Muscle of leg (tissue), 11 donors: Measurements from ENCODE around the gene MLEC. TPM values are rescaled to one million over a fixed set of nuclear protein-coding genes. Genes with fewer than 3 reads are reported as not detected.

Source experiments
- DNase-seq: peaks from one replicate; pipeline ENCODE4 v3.0.0; 2013
- H3K27ac ChIP-seq: one replicate; pipeline ENCODE4 v1.5.1; 2013; ENCODE audit warnings: mild to moderate bottlenecking, low read length, control low read depth
- H3K27me3 ChIP-seq: one replicate; pipeline ENCODE4 v1.6.1; 2013; ENCODE audit warnings: low read length; ENCODE audit not compliant: control insufficient read depth, insufficient read depth
- H3K36me3 ChIP-seq: one replicate; pipeline ENCODE4 v1.6.1; 2013; ENCODE audit warnings: low read length; ENCODE audit not compliant: control insufficient read depth, insufficient read depth
- H3K4me1 ChIP-seq: one replicate; pipeline ENCODE4 v1.6.1; 2013; ENCODE audit warnings: low read length; ENCODE audit not compliant: control insufficient read depth, insufficient read depth
- H3K4me3 ChIP-seq: one replicate; pipeline ENCODE4 v1.5.1; 2013; ENCODE audit warnings: low read length, control low read depth
- H3K9me3 ChIP-seq: replicated peaks from 2 replicates; pipeline ENCODE4 v1.6.1; 2013; ENCODE audit warnings: low read depth, low read length; ENCODE audit not compliant: control insufficient read depth
- WGBS: methylation state at CpG from one replicate; pipeline ENCODE4 v1.1.5; 2013; ENCODE audit warnings: missing lambda C conversion rate; ENCODE audit not compliant: insufficient coverage; 5-methylcytosine and 5-hydroxymethylcytosine counted together
- polyA plus RNA-seq, 8 donors: library from polyadenylated mRNA; unstranded; fragments of 120-200 nt; gene quantifications; one replicate each; pipeline versions ENCODE4 v1.2.1 to v1.2.3, GENCODE V29; 2013; ENCODE audit warnings: inconsistent platforms in 1 of 8, low replicate concordance in 1 of 8; ENCODE audit not compliant: insufficient read length in 8 of 8, insufficient read depth in 1 of 8
- total RNA-seq: library from RNA; stranded (reverse); fragments of 120-200 nt; gene quantifications from one replicate; pipeline ENCODE4 v1.2.4, GENCODE V29; 2013

MLEC gene
- total and polyA plus RNA-seq, 9 donors: 60.5 to 98.4 (median 78.2) TPM

DNA sequence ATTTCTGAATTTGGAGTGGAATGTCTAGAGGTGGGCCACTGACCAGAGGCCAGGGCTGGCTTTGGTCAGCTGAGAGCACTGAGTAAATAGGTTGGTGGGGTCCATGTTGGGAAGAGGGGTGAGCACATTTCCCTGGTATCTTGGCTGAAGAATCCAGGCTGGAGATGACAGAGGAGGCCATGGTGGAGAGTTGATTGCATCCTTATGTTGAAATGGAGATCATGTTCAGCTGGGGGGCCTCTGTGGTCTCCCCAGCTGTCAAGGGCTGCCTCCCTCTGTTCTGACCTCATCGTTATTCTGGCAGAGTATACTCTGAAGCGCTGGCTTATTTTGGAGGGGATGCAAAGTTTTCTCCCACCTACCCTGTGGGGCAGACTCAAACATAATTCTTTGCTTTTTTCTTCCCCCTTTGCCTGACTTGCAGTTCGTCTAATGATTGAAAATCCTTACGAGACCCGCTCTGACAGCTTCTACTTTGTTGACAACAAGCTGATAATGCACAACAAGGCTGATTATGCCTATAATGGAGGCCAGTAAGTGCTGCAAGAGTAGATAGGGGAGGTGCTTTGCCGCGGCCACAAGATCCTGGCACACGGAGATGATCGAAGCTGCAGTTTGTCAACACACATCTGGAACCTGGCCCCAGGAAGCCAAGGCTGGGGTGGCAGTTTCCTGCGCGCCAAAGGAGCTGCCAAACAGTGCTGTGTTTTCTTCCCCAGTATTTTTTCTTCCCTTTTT is 32.7 kb downstream of the MLEC start:
- H3K36me3 ChIP-seq: peaks cover 78% of the 10 kb centered on the region
- H3K4me1 ChIP-seq: peaks cover under 1% of the 10 kb centered on the region
- DNase-seq: no peak
- H3K27me3 ChIP-seq: no peaks in the 10 kb centered on the region
- H3K27ac ChIP-seq: no peak overlapping the region
- H3K4me3 ChIP-seq: no peak overlapping the region
- H3K9me3 ChIP-seq: no peaks in the 10 kb centered on the region
- 96% methylated on average over 7 of the region's 11 CpGs for WGBS

DNA sequence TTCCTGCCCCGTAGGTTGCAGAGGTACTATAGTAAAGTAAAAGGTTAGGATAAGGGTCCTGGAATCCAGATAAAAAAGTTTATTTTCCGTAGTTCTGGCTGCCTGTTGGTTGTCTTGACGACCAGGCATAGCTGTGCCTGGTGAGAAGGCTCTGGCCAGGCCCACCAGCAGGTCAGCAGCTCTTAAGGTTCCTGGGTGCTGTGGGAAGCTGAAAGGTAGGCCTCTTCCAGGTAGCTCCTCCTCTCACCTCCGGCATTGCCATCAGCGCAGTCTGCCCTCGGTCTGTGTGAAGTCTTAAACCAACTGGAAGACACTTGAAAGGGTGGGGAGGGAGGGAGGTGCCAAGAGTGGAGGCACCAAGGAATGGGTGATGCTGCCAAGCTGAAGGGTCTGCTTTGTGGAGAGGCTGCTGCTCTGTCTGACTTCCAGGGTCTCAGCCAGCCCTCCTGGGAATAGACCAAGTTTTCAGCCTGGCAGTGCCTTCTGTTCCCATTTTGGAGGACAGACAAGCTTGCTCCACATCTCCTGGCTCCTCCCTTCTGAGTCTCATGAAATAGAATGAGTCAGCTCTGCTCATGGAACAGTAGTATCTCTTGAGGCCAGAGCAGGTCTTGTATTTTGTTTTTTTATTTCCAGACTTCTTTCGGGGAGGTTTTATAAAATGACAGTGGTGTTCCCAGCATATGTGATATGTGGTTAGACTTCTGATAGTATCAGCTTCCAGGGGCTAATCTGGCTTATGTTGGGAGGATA is 33.5 kb downstream of the MLEC start:
- H3K27ac ChIP-seq: no peak overlapping the region
- peaks cover 8% of the 10 kb centered on the region for H3K4me1 ChIP-seq
- no peaks in the 10 kb centered on the region for H3K27me3 ChIP-seq
- no peaks in the 10 kb centered on the region for H3K9me3 ChIP-seq
- peaks cover 71% of the 10 kb centered on the region for H3K36me3 ChIP-seq
- 86% methylated on average over 4 of the region's 7 CpGs for WGBS
- no peak for DNase-seq
- no peak overlapping the region for H3K4me3 ChIP-seq

DNA sequence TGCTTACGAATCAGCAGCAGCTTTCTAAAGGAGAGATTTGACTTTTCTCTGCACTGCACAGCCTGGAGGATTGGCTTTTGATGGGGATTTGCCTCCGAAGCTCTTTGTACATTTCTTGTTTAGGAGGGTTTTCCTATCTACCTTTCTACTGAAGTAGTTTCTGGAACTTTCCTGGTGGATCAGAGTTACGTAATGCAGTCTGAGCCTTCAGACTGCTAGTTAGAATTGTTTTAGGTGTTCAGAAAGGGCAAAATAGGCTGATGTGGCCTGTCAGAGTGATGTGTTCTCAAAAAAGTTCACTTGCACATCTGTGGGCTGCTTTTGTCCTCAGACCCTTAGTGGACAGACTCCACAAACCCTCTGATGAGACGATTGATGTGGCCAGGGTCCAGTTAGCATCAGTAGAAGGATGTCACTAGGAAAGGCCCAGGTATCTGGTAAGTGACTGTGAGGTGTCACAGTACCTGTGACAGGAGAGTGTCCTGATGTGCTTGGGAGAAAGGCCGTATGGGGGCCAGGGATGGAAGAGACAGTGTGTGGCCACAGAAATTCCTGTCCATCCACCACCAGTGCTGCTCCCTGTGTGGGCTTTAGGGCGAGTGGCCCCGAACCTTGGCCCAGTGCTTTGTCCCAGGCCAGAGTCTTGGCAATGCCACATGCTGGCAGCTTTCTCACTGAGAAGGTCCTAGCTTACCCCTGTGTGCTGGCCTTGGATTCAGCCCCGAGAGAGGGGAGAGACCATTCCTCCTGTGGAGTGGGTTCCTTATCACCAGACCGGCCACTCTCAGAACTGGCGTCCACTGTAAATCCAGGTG is 34.2 kb downstream of the MLEC start:
- no peak for DNase-seq
- Histone ChIP-seq H3K27ac (no peak overlapping the region), H3K27me3 (no peaks in the 10 kb centered on the region), H3K4me3 (no peak overlapping the region), H3K36me3 (peaks cover 65% of the 10 kb centered on the region), H3K4me1 (peaks cover 10% of the 10 kb centered on the region), H3K9me3 (no peaks in the 10 kb centered on the region)
- WGBS: 96% methylated on average over 7 of the region's 10 CpGs

DNA sequence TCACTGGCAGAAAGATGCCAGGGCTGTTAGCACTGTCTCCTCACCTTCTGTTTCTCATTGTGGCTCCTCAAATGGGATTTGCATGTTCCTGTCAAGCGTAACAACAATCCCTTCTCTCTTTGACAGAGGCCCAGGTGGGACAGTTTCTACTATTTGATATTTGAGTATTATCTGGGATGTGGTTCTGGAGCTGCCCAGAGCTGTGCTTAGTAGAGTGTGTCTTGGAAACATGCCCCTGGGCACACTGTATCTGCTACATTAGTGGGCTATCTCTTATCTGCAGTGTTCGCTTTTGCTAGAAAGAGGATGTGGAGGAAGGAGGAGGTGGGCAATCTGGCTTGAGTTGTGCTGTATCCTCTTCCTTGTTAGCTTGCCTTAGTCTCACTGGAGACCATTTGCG is 34.9 kb downstream of the MLEC start:
- WGBS: 93% methylated on average over 2 of the region's 3 CpGs
- no peaks in the 10 kb centered on the region for H3K27me3 ChIP-seq

DNA sequence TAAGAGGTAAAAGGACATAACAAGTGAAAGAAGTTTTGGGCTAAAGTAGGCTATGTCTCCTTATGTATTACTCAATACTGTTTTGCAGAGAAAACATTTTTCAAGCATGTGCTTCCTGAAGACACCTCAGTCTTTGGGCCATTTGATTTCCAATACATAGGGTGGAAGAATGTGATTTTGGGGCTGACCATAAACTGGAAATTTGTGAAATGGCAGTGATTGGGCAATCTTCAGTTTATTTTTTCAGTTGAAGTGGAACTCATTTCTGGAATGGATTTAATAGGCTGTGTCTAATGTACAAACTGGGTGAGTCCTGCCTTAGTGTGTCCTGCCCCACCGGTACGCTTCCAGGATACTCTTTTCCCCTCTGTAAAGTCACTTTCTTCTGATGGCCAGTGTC is 35.8 kb downstream of the MLEC start:
- H3K4me1 ChIP-seq: peaks cover 17% of the 10 kb centered on the region
- no peak for DNase-seq
- peaks cover 52% of the 10 kb centered on the region for H3K36me3 ChIP-seq
- H3K27ac ChIP-seq: no peak overlapping the region
- H3K4me3 ChIP-seq: no peak overlapping the region
- no CpG with 5 or more reads among the region's 2 CpGs for WGBS
- H3K9me3 ChIP-seq: no peaks in the 10 kb centered on the region
- no peaks in the 10 kb centered on the region for H3K27me3 ChIP-seq

More for the DNA sequence above, 34.9 kb downstream of the MLEC start:
- Histone ChIP-seq H3K9me3 (no peaks in the 10 kb centered on the region), H3K36me3 (peaks cover 58% of the 10 kb centered on the region), H3K27ac (no peak overlapping the region), H3K4me3 (no peak overlapping the region), H3K4me1 (peaks cover 17% of the 10 kb centered on the region)
- DNase-seq: no peak

DNA sequence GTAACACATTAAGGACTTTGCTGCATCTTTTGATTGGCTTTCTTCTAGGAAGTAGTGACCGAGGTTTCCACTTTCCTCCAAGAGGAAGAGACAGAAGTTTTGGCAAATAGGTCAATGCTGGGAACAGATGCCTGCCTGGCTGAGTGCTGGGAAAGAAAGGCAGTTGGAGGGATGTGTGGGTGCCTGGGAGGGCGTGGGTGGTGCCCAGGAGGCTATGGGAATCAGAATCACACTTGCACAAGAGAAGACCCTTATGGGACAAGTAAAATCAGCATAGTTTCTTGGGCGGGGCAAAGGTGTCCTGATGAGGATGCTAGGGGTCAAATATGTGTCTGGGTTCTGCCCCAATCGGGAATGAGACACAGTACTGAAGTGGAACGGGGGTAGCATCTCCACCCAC is 37.8 kb downstream of the MLEC start:
- no peak for DNase-seq
- H3K27ac ChIP-seq: no peak overlapping the region

DNA sequence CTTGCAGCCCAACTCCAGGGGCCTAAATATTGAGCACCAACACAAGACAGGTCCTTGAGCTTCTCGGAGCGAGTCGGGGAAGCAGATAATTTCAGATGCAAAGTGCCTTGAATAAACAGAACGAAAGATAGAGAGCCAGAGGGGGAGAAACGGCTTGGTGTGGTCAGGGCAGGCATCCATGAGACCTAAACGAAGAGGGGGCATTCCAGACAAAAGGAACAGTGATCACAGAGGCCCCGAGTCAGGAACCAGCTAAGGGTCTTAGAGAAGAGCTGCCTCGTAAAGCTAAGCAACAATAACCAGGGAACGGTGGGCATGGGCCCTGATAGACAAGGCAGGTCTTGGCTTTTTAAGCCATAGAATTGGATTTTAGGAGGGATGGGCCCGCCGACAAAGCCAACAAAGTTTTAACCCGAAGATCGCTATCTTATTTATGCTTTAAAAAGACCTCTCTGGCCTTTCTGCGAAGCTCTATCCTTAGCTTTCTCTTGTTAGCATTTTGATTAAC is 38.3 kb downstream of the MLEC start:
- WGBS: 26% methylated on average over 11 of the region's 14 CpGs
- Histone ChIP-seq H3K27ac (peak overlapping the region; percentile 66), H3K4me3 (peak overlapping the region; percentile 56), H3K36me3 (peaks cover 40% of the 10 kb centered on the region), H3K4me1 (peaks cover 17% of the 10 kb centered on the region), H3K9me3 (no peaks in the 10 kb centered on the region), H3K27me3 (no peaks in the 10 kb centered on the region)
- no peak for DNase-seq

More for the DNA sequence above, 37.8 kb downstream of the MLEC start:
- 100% methylated on average over 2 of the region's 5 CpGs for WGBS
- Histone ChIP-seq H3K9me3 (no peaks in the 10 kb centered on the region), H3K4me1 (peaks cover 17% of the 10 kb centered on the region), H3K36me3 (peaks cover 44% of the 10 kb centered on the region), H3K4me3 (no peak overlapping the region), H3K27me3 (no peaks in the 10 kb centered on the region)

DNA sequence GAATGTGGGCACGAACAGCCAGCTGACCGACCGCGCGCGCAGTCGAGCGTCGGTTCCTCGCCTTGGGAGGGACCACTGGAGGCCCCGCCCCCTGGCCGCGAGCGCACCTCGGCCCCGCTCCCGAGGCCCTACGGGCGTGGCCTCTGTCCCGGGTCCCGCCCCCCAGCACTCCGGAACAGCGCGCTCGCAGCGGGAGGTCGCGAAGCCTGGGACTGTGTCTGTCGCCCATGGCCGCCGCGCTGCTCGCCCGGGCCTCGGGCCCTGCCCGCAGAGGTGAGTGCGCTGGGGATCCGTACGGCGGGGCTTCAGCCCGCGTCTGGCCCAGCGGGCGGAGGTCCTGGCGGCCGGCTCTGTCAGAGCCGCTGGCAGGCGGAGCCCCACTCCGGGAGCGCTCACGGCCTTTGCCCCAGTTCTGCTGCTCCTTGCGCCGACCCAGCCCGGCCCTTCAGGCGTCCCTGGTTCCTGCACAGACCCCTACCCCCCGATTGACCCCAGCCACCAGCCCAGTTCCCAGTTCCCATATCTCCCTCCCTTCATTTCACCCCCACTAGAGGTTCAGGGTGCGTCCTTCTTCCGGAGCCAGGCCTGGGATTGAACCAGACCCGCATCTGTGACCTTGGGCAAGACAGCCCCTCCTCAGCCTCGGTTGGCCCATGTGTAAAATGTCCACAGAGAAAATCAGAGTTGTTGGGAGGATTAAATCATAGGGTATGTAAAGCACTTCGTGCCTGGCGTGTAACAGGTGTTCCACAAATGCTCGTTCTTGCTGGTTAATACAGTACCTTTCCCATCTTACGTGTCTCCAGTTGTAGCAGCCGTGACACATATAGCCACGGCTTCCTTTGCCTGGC is 38.9 kb downstream of the MLEC start, which contains the start of gene ACADS:
Gene ACADS, plus strand, starts transcription at position 168 of the 851 bp plus-strand sequence. Its CDS starts 60 bp downstream, at position 228.
- Histone ChIP-seq H3K27ac (peak within 1 kb of the TSS; percentile 77), H3K36me3 (peaks cover 39% of the 10 kb centered on the region), H3K4me3 (peak within 1 kb of the TSS; percentile 56), H3K9me3 (no peaks in the 10 kb centered on the region), H3K4me1 (peaks cover 17% of the 10 kb centered on the region), H3K27me3 (no peaks in the 10 kb centered on the region)
- 4% methylated on average over 64 of the region's 66 CpGs for WGBS
- DNase-seq: peak; percentile 93

DNA sequence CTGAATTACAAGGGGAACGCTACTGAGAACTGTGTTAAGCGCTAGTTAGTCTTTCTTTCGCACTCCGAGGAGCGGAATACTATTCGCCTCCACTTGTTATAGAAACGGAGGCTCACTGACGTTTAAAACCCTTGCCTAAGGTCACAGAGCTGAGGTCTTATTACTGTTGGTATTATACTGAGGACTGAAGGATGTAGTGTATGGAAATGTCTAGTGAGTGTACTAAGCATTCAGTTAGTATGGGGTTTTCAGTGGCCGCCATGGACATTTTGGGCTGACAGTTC is 39.5 kb downstream of the MLEC start:
- Histone ChIP-seq H3K4me3 (peak overlapping the region; percentile 56), H3K27ac (peak overlapping the region; percentile 77), H3K27me3 (no peaks in the 10 kb centered on the region), H3K36me3 (peaks cover 34% of the 10 kb centered on the region), H3K4me1 (peaks cover 17% of the 10 kb centered on the region), H3K9me3 (no peaks in the 10 kb centered on the region)
- 82% methylated on average over 9 of the region's 9 CpGs for WGBS
- DNase-seq: no peak
